ACC112 (cell line): Measurements from ENCODE around the gene ZFYVE28.
A peak's percentile ranks its signal among the peaks of the same experiment; 100 is the strongest.

Source experiments
- H2AFZ ChIP-seq: fragments of 200-600 bp; sonication (generic); one replicate; pipeline ENCODE4 v1.6.0; 2017; ENCODE audit warnings: antibody characterized with exemption, low read length; ENCODE audit not compliant: unreplicated experiment
- H3K27ac ChIP-seq: fragments of 200-600 bp; sonication (generic); 2 replicates; pipeline ENCODE4 v1.5.1; 2014; ENCODE audit warnings: low read depth, mild to moderate bottlenecking, antibody characterized with exemption, low read length, moderate library complexity
- H3K27me3 ChIP-seq: fragments of 200-600 bp; sonication (generic); 2 replicates; pipeline ENCODE4 v1.6.1; 2014; ENCODE audit warnings: mild to moderate bottlenecking, antibody characterized with exemption, low read length, moderate library complexity, mixed read lengths; ENCODE audit not compliant: insufficient read depth
- H3K36me3 ChIP-seq: fragments of 200-600 bp; sonication (generic); 2 replicates; pipeline ENCODE4 v1.6.1; 2016; ENCODE audit warnings: mild to moderate bottlenecking, antibody characterized with exemption, low read length, moderate library complexity, mixed read lengths; ENCODE audit not compliant: insufficient read depth
- H3K4me1 ChIP-seq: fragments of 200-600 bp; sonication (generic); one replicate; pipeline ENCODE4 v1.6.1; 2016; ENCODE audit warnings: low read length, mixed read lengths; ENCODE audit not compliant: insufficient read depth, unreplicated experiment, control insufficient read depth
- H3K4me3 ChIP-seq: fragments of 200-600 bp; sonication (generic); 2 replicates; pipeline ENCODE4 v1.5.1; 2014; ENCODE audit warnings: mild to moderate bottlenecking, low read depth, low read length
- H3K79me2 ChIP-seq: fragments of 200-600 bp; sonication (generic); one replicate; pipeline ENCODE4 v1.6.0; 2016; ENCODE audit warnings: low read length; ENCODE audit not compliant: control insufficient read depth, unreplicated experiment, insufficient read depth

Gene ZFYVE28

GRCh38 chr4:2259036-2259540 is 159.4 kb downstream of the ZFYVE28 start:
- Histone ChIP-seq H3K27me3 (no peaks in the 10 kb centered on the region), H3K4me1 (peaks cover 36% of the 10 kb centered on the region), H2AFZ (no peak overlapping the region), H3K4me3 (peak overlapping the region; percentile 99; the same call in 1 of the 2 replicates), H3K79me2 (peaks cover 35% of the 10 kb centered on the region), H3K36me3 (0 out of 2 replicates have a peak, but pooled peaks cover 7% of the 10 kb centered on the region), H3K27ac (no peak overlapping the region)

GRCh38 chr4:2258091-2259035 is 160.1 kb downstream of the ZFYVE28 start:
- peaks cover 35% of the 10 kb centered on the region for H3K79me2 ChIP-seq
- H3K4me1 ChIP-seq, result peaks cover 36% of the 10 kb centered on the region
- no peak overlapping the region for H2AFZ ChIP-seq
- no peaks in the 10 kb centered on the region for H3K27me3 ChIP-seq
- 0 out of 2 replicates have a peak, but pooled peaks cover 7% of the 10 kb centered on the region for H3K36me3 ChIP-seq
- no peak overlapping the region for H3K27ac ChIP-seq
- no peak overlapping the region for H3K4me3 ChIP-seq

GRCh38 chr4:2257361-2258081 is 160.9 kb downstream of the ZFYVE28 start:
- no peak overlapping the region for H2AFZ ChIP-seq
- no peaks in the 10 kb centered on the region for H3K27me3 ChIP-seq
- no peak overlapping the region for H3K4me3 ChIP-seq
- H3K36me3 ChIP-seq, result 0 out of 2 replicates have a peak, but pooled peaks cover 7% of the 10 kb centered on the region
- H3K27ac ChIP-seq, result no peak overlapping the region
- peaks cover 35% of the 10 kb centered on the region for H3K79me2 ChIP-seq
- H3K4me1 ChIP-seq, result peaks cover 36% of the 10 kb centered on the region

- 0 out of 2 replicates have a peak overlapping the region, but pooled peaks have one; percentile 13 for H3K27ac ChIP-seq
- no peak overlapping the region for H3K4me3 ChIP-seq
- peaks cover 35% of the 10 kb centered on the region for H3K79me2 ChIP-seq
- no peak overlapping the region for H2AFZ ChIP-seq
- peaks cover 36% of the 10 kb centered on the region for H3K4me1 ChIP-seq
- no peaks in the 10 kb centered on the region for H3K27me3 ChIP-seq
- 0 out of 2 replicates have a peak, but pooled peaks cover 7% of the 10 kb centered on the region for H3K36me3 ChIP-seq
Measured at GRCh38 chr4:2256781-2257191, 161.7 kb downstream of the ZFYVE28 start.

GRCh38 chr4:2256156-2256731 is 162.2 kb downstream of the ZFYVE28 start:
- H3K4me1 ChIP-seq, result peaks cover 36% of the 10 kb centered on the region
- 0 out of 2 replicates have a peak overlapping the region, but pooled peaks have one; percentile 13 for H3K27ac ChIP-seq
- 0 out of 2 replicates have a peak, but pooled peaks cover 7% of the 10 kb centered on the region for H3K36me3 ChIP-seq
- peaks cover 35% of the 10 kb centered on the region for H3K79me2 ChIP-seq
- H3K27me3 ChIP-seq, result no peaks in the 10 kb centered on the region
- H2AFZ ChIP-seq, result no peak overlapping the region
- no peak overlapping the region for H3K4me3 ChIP-seq

- Histone ChIP-seq H3K36me3 (0 out of 2 replicates have a peak, but pooled peaks cover 7% of the 10 kb centered on the region), H2AFZ (no peak overlapping the region), H3K27ac (no peak overlapping the region)
Measured at GRCh38 chr4:2255501-2256155, 162.8 kb downstream of the ZFYVE28 start.

GRCh38 chr4:2254665-2255500 is 163.6 kb downstream of the ZFYVE28 start:
- H3K79me2 ChIP-seq, result peaks cover 21% of the 10 kb centered on the region
- no peak overlapping the region for H2AFZ ChIP-seq
- H3K27ac ChIP-seq, result no peak overlapping the region
- H3K36me3 ChIP-seq, result 0 out of 2 replicates have a peak, but pooled peaks cover 7% of the 10 kb centered on the region
- H3K4me3 ChIP-seq, result no peak overlapping the region
- no peaks in the 10 kb centered on the region for H3K27me3 ChIP-seq
- peaks cover 28% of the 10 kb centered on the region for H3K4me1 ChIP-seq

More at GRCh38 chr4:2255501-2256155, 162.8 kb downstream of the ZFYVE28 start:
- Histone ChIP-seq H3K4me1 (peaks cover 35% of the 10 kb centered on the region), H3K27me3 (no peaks in the 10 kb centered on the region), H3K4me3 (no peak overlapping the region), H3K79me2 (peaks cover 28% of the 10 kb centered on the region)

- peaks cover 21% of the 10 kb centered on the region for H3K4me1 ChIP-seq
- H3K27ac ChIP-seq, result no peak overlapping the region
- H3K4me3 ChIP-seq, result no peak overlapping the region
Measured at GRCh38 chr4:2253160-2254084, 165.0 kb downstream of the ZFYVE28 start.

More at GRCh38 chr4:2253160-2254084, 165.0 kb downstream of the ZFYVE28 start:
- Histone ChIP-seq H2AFZ (no peak overlapping the region), H3K27me3 (no peaks in the 10 kb centered on the region), H3K36me3 (0 out of 2 replicates have a peak, but pooled peaks cover 7% of the 10 kb centered on the region), H3K79me2 (peaks cover 11% of the 10 kb centered on the region)
